ENCODE results near the gene PLCL1. TPM values are rescaled to one million over a fixed set of nuclear protein-coding genes. Genes with fewer than 3 reads are reported as not detected.

Gene PLCL1
- total RNA-seq, 1 donor from 2014 or later: 0.08 TPM

DNA sequence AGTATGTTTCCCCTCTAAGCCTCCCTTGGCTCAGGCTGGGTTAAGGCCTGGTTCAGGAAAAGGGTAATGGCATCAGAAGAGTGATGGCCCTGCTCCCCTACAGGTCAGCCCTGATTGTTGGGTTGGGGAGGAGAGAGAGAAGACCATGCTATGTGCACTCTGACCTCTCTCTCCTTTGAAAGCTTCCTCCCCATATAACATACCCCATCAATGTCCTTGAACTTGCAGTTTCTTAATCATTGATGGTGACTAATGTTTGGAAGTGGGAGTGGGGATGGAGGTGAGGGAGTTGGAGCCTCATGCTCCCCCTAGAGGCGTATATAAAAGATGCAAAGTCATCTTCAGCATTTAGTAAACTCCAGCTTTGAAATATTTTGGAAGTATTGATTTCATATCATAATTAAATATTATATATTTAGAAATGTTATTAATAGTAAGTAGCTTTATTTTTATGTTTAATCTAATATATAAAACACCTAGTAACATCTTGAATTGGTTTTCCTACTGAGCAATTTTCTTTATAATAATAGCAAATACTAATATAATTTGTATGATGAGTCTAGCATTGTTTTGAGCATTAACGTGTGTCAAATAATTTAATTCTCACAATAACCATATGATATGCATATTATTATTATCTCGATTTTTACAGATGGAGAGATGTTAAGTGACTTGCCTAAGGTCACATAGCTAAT lies 8.8 kb downstream of the PLCL1 start:
- no peaks in the 10 kb centered on the region for H3K27me3 ChIP-seq (ENCODE audit: control insufficient read depth, insufficient read depth, low read length)
- no peaks in the 10 kb centered on the region for H3K36me3 ChIP-seq (ENCODE audit: control insufficient read depth, insufficient read depth, low read length)
- H3K4me3 ChIP-seq (ENCODE audit: low read depth, low read length): no peak overlapping the region
- TF ChIP-seq, protein P1, sequence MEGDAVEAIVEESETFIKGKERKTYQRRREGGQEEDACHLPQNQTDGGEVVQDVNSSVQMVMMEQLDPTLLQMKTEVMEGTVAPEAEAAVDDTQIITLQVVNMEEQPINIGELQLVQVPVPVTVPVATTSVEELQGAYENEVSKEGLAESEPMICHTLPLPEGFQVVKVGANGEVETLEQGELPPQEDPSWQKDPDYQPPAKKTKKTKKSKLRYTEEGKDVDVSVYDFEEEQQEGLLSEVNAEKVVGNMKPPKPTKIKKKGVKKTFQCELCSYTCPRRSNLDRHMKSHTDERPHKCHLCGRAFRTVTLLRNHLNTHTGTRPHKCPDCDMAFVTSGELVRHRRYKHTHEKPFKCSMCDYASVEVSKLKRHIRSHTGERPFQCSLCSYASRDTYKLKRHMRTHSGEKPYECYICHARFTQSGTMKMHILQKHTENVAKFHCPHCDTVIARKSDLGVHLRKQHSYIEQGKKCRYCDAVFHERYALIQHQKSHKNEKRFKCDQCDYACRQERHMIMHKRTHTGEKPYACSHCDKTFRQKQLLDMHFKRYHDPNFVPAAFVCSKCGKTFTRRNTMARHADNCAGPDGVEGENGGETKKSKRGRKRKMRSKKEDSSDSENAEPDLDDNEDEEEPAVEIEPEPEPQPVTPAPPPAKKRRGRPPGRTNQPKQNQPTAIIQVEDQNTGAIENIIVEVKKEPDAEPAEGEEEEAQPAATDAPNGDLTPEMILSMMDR (IDR thresholded peaks at IDR 0.05; ENCODE audit: insufficient read depth, low read length, poor library complexity, severe bottlenecking): peak; percentile 69
- peak; percentile 5 for DNase-seq (ENCODE audit: low read depth)

DNA sequence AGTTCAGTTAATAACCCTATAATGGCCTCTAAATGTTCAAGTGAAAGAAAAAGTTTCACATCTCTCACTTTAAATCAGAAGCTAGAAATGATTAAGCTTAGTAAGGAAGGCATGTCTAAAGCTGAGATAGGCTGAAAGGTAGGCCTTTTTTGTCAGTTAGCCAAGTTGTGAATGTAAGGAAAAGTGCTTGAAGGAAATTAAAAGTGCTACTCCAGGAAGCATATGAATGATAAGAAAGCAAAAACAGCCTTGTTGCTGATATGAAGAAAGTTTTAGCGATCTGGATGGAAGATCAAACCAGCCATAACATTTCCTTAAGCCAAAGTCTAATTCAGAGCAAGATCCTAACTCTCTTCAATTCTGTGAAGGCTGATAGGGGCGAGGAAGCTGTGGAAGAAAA lies 10.1 kb downstream of the PLCL1 start:
- no peak for DNase-seq (ENCODE audit: low read depth)
- no peaks in the 10 kb centered on the region for H3K36me3 ChIP-seq (ENCODE audit: control insufficient read depth, insufficient read depth, low read length)
- no peaks in the 10 kb centered on the region for H3K27me3 ChIP-seq (ENCODE audit: control insufficient read depth, insufficient read depth, low read length)
- TF ChIP-seq, protein P1 (IDR thresholded peaks at IDR 0.05; ENCODE audit: insufficient read depth, low read length, poor library complexity, severe bottlenecking): no peak
- no peak overlapping the region for H3K4me3 ChIP-seq (ENCODE audit: low read depth, low read length)

GRCh38 chr2:197821550-197822289 lies 17.3 kb downstream of the PLCL1 start:
- H3K36me3 ChIP-seq (ENCODE audit: control insufficient read depth, insufficient read depth, low read length): no peaks in the 10 kb centered on the region
- no peak overlapping the region for H3K4me3 ChIP-seq (ENCODE audit: low read depth, low read length)
- H3K27me3 ChIP-seq (ENCODE audit: control insufficient read depth, insufficient read depth, low read length): no peaks in the 10 kb centered on the region
- TF ChIP-seq, protein P1 (IDR thresholded peaks at IDR 0.05; ENCODE audit: insufficient read depth, low read length, poor library complexity, severe bottlenecking): no peak
- no peak for DNase-seq (ENCODE audit: low read depth)

- H3K27me3 ChIP-seq (ENCODE audit: control insufficient read depth, insufficient read depth, low read length): no peaks in the 10 kb centered on the region
- no peak overlapping the region for H3K4me3 ChIP-seq (ENCODE audit: low read depth, low read length)
- TF ChIP-seq, protein P1 (IDR thresholded peaks at IDR 0.05; ENCODE audit: insufficient read depth, low read length, poor library complexity, severe bottlenecking): no peak
- DNase-seq (ENCODE audit: low read depth): no peak
- no peaks in the 10 kb centered on the region for H3K36me3 ChIP-seq (ENCODE audit: control insufficient read depth, insufficient read depth, low read length)
These were observed 17.9 kb downstream of the PLCL1 start for GRCh38 chr2:197822333-197822732.

DNA sequence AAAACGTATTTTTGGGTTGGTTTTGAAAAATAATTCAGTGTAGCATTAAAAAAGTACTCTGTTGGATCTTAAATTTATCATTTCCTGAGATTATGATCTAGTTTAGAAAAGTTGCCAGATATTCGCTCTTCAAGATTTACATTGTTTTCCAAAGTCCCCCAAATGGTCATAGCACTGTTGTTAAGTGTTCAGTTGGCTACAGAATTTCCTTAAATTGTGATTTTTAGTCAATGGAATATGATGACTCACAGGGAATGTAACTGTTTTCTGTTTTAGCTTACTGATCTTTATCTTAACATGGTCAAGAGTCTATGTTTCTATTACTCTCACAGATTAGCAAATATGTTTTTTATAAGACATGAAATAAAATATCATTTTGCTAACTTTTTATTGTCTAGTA lies 23.2 kb downstream of the PLCL1 start:
- Histone ChIP-seq H3K4me3 (ENCODE audit: low read depth, low read length) (no peak overlapping the region), H3K27me3 (ENCODE audit: control insufficient read depth, insufficient read depth, low read length) (no peaks in the 10 kb centered on the region), H3K36me3 (ENCODE audit: control insufficient read depth, insufficient read depth, low read length) (no peaks in the 10 kb centered on the region)
- TF ChIP-seq, protein P1 (IDR thresholded peaks at IDR 0.05; ENCODE audit: insufficient read depth, low read length, poor library complexity, severe bottlenecking): no peak
- DNase-seq (ENCODE audit: low read depth): no peak

All from kidney epithelial cell (primary cell).